Stomach (tissue), 4 donors: ENCODE data around the gene KCNAB1.

Experiments
- CTCF ChIP-seq, 7 experiments: fragments of 450-650 bp in 4 of 7; fragments of 200-600 bp in 3 of 7; sonication (generic) in 3 of 7; IDR thresholded peaks; one replicate each; pipeline ENCODE4 v1.5.1; 2016 to 2019; ENCODE audit warnings: antibody characterized with exemption in 7 of 7, control low read depth in 2 of 7, mild to moderate bottlenecking in 1 of 7
- POLR2A ChIP-seq, 4 donors: fragments of 450-650 bp; IDR thresholded peaks; one replicate each; pipeline ENCODE4 v1.6.1; 2016; ENCODE audit warnings: antibody characterized with exemption in 4 of 4, control low read depth in 2 of 4, mild to moderate bottlenecking in 1 of 4, moderate library complexity in 1 of 4

GRCh38 chr3:156207802-156208685 is 87.7 kb downstream of the KCNAB1 start:
- TF ChIP-seq CTCF (IDR thresholded peaks at IDR 0.05) (no peak), POLR2A (IDR thresholded peaks at IDR 0.05) (no peak)
